ENCODE measurements around the gene SLC17A9. TPM values are rescaled to one million over a fixed set of nuclear protein-coding genes. Genes with fewer than 3 reads are reported as not detected.
A peak's percentile ranks its signal among the peaks of the same experiment; 100 is the strongest.

Gene SLC17A9
- total RNA-seq, 1 donor from 2014 or later: 7.6 TPM

GRCh38 chr20:62923669-62924441, 28.7 kb upstream of the SLC17A9 start:
- intact Hi-C loops (cut with micrococcal nuclease): loop anchor here (2.0 to 10.0 kb wide), 4 partner anchors 15 to 859 kb away; partner anchors contain the start of genes BHLHE23, GID8 and TAF4
- Mint-ChIP-seq H3K36me3 (ENCODE audit: low read depth) (peaks cover 10% of the 10 kb centered on the region), H3K27ac (peak overlapping the region; percentile 89), H3K4me1 (ENCODE audit: low read depth) (peaks cover 76% of the 10 kb centered on the region), H3K27me3 (ENCODE audit: insufficient read depth) (no peaks in the 10 kb centered on the region), H3K4me3 (peak overlapping the region; percentile 91), H3K9me3 (no peaks in the 10 kb centered on the region)
- DNase-seq (ENCODE audit: low spot score): no peak

- H3K4me1 Mint-ChIP-seq (ENCODE audit: low read depth): peaks cover 73% of the 10 kb centered on the region
- H3K27me3 Mint-ChIP-seq (ENCODE audit: insufficient read depth): no peaks in the 10 kb centered on the region
- DNase-seq (ENCODE audit: low spot score): no peak
- peaks cover 10% of the 10 kb centered on the region for H3K36me3 Mint-ChIP-seq (ENCODE audit: low read depth)
- peak overlapping the region; percentile 91 for H3K4me3 Mint-ChIP-seq
- H3K27ac Mint-ChIP-seq: peak overlapping the region; percentile 89
- H3K9me3 Mint-ChIP-seq: no peaks in the 10 kb centered on the region
- intact Hi-C loops (cut with micrococcal nuclease): loop anchor here (2.0 to 10.0 kb wide), 7 partner anchors 14 to 860 kb away; partner anchors contain the start of genes BHLHE23, GID8, MRGBP and RPS21
These were observed 27.9 kb upstream of the SLC17A9 start for GRCh38 chr20:62924442-62925075.

GRCh38 chr20:62925076-62925419, 27.5 kb upstream of the SLC17A9 start:
- DNase-seq (ENCODE audit: low spot score): no peak
- Mint-ChIP-seq H3K36me3 (ENCODE audit: low read depth) (peaks cover 10% of the 10 kb centered on the region), H3K4me1 (ENCODE audit: low read depth) (peaks cover 73% of the 10 kb centered on the region), H3K4me3 (peak overlapping the region; percentile 91), H3K27ac (peak overlapping the region; percentile 89), H3K27me3 (ENCODE audit: insufficient read depth) (no peaks in the 10 kb centered on the region), H3K9me3 (no peaks in the 10 kb centered on the region)
- intact Hi-C loops (cut with micrococcal nuclease): loop anchor here (2.0 to 10.0 kb wide), 5 partner anchors 14 to 860 kb away; partner anchors contain the start of genes GID8, MRGBP, RPS21 and TAF4

- H3K36me3 Mint-ChIP-seq (ENCODE audit: low read depth): peaks cover 10% of the 10 kb centered on the region
- intact Hi-C loops (cut with micrococcal nuclease): loop anchor here (2.0 to 10.0 kb wide), 5 partner anchors 13 to 861 kb away; partner anchors contain the start of genes GID8, MRGBP, RPS21 and TAF4
- H3K4me3 Mint-ChIP-seq: peak overlapping the region; percentile 91
- H3K9me3 Mint-ChIP-seq: no peaks in the 10 kb centered on the region
- peak; percentile 39 for DNase-seq (ENCODE audit: low spot score)
- no peaks in the 10 kb centered on the region for H3K27me3 Mint-ChIP-seq (ENCODE audit: insufficient read depth)
- H3K4me1 Mint-ChIP-seq (ENCODE audit: low read depth): peaks cover 73% of the 10 kb centered on the region
- peak overlapping the region; percentile 89 for H3K27ac Mint-ChIP-seq
These were observed 26.9 kb upstream of the SLC17A9 start for GRCh38 chr20:62925420-62926228.

GRCh38 chr20:62926229-62927127, 26.0 kb upstream of the SLC17A9 start, which contains the start of gene DIDO1:
DIDO1 (minus strand) TSS chr20:62926505.
- intact Hi-C loops (cut with micrococcal nuclease): loop anchor here (5.0 to 10.0 kb wide), 4 partner anchors 34 to 862 kb away; partner anchors contain the start of genes MRGBP, RPS21 and TAF4
- Mint-ChIP-seq H3K9me3 (no peaks in the 10 kb centered on the region), H3K4me3 (peak within 1 kb of the TSS; percentile 91), H3K27ac (peak within 1 kb of the TSS; percentile 91), H3K4me1 (ENCODE audit: low read depth) (peaks cover 70% of the 10 kb centered on the region), H3K36me3 (ENCODE audit: low read depth) (peaks cover 8% of the 10 kb centered on the region), H3K27me3 (ENCODE audit: insufficient read depth) (no peaks in the 10 kb centered on the region)
- peak; percentile 88 for DNase-seq (ENCODE audit: low spot score)

GRCh38 chr20:62927128-62927705, 25.3 kb upstream of the SLC17A9 start:
- Mint-ChIP-seq H3K4me1 (ENCODE audit: low read depth) (peaks cover 67% of the 10 kb centered on the region), H3K27ac (peak overlapping the region; percentile 91), H3K27me3 (ENCODE audit: insufficient read depth) (no peaks in the 10 kb centered on the region), H3K36me3 (ENCODE audit: low read depth) (peaks cover 8% of the 10 kb centered on the region), H3K4me3 (peak overlapping the region; percentile 91), H3K9me3 (no peaks in the 10 kb centered on the region)
- no peak for DNase-seq (ENCODE audit: low spot score)
- intact Hi-C loops (cut with micrococcal nuclease): loop anchor here (5.0 to 10.0 kb wide), 4 partner anchors 35 to 862 kb away; partner anchors contain the start of genes MRGBP, RPS21 and TAF4

GRCh38 chr20:62928246-62928939, 24.1 kb upstream of the SLC17A9 start:
- H3K4me1 Mint-ChIP-seq (ENCODE audit: low read depth): peaks cover 71% of the 10 kb centered on the region
- H3K36me3 Mint-ChIP-seq (ENCODE audit: low read depth): peaks cover 15% of the 10 kb centered on the region
- H3K9me3 Mint-ChIP-seq: no peaks in the 10 kb centered on the region
- no peaks in the 10 kb centered on the region for H3K27me3 Mint-ChIP-seq (ENCODE audit: insufficient read depth)
- H3K4me3 Mint-ChIP-seq: peak overlapping the region; percentile 91
- peak overlapping the region; percentile 91 for H3K27ac Mint-ChIP-seq
- DNase-seq (ENCODE audit: low spot score): no peak
- intact Hi-C loops (cut with micrococcal nuclease): loop anchor here (2.0 to 10.0 kb wide), 5 partner anchors 36 to 864 kb away; partner anchors contain the start of genes MRGBP, RPS21 and TAF4

- H3K9me3 Mint-ChIP-seq: no peaks in the 10 kb centered on the region
- H3K27ac Mint-ChIP-seq: peak overlapping the region; percentile 91
- DNase-seq (ENCODE audit: low spot score): peak; percentile 44
- peaks cover 15% of the 10 kb centered on the region for H3K36me3 Mint-ChIP-seq (ENCODE audit: low read depth)
- intact Hi-C loops (cut with micrococcal nuclease): loop anchor here (1.0 to 10.0 kb wide), 7 partner anchors 8 to 864 kb away; partner anchors contain the start of genes MRGBP, RPS21 and TAF4
- H3K27me3 Mint-ChIP-seq (ENCODE audit: insufficient read depth): no peaks in the 10 kb centered on the region
- peak overlapping the region; percentile 91 for H3K4me3 Mint-ChIP-seq
- H3K4me1 Mint-ChIP-seq (ENCODE audit: low read depth): peaks cover 65% of the 10 kb centered on the region
These were observed 23.4 kb upstream of the SLC17A9 start for GRCh38 chr20:62929051-62929538.

- peaks cover 10% of the 10 kb centered on the region for H3K36me3 Mint-ChIP-seq (ENCODE audit: low read depth)
- intact Hi-C loops (cut with micrococcal nuclease): loop anchor here (10.0 kb wide), 1 partner anchor 283 kb away; the partner anchor contains the start of gene YTHDF1
- H3K4me1 Mint-ChIP-seq (ENCODE audit: low read depth): peaks cover 51% of the 10 kb centered on the region
- H3K4me3 Mint-ChIP-seq: no peak overlapping the region
- H3K9me3 Mint-ChIP-seq: no peaks in the 10 kb centered on the region
- no peak overlapping the region for H3K27ac Mint-ChIP-seq
- DNase-seq (ENCODE audit: low spot score): no peak
- no peaks in the 10 kb centered on the region for H3K27me3 Mint-ChIP-seq (ENCODE audit: insufficient read depth)
These were observed 21.0 kb upstream of the SLC17A9 start for GRCh38 chr20:62931464-62931863.

- peaks cover 37% of the 10 kb centered on the region for H3K4me1 Mint-ChIP-seq (ENCODE audit: low read depth)
- peaks cover 15% of the 10 kb centered on the region for H3K36me3 Mint-ChIP-seq (ENCODE audit: low read depth)
- intact Hi-C loops (cut with micrococcal nuclease): loop anchor here (10.0 kb wide), 1 partner anchor 281 kb away; the partner anchor contains the start of gene YTHDF1
- H3K4me3 Mint-ChIP-seq: no peak overlapping the region
- DNase-seq (ENCODE audit: low spot score): no peak
- H3K27me3 Mint-ChIP-seq (ENCODE audit: insufficient read depth): no peaks in the 10 kb centered on the region
- H3K9me3 Mint-ChIP-seq: no peaks in the 10 kb centered on the region
- H3K27ac Mint-ChIP-seq: no peak overlapping the region
These were observed 18.5 kb upstream of the SLC17A9 start for GRCh38 chr20:62933966-62934365.
